Measurements from ENCODE around the gene ZYG11B. TPM values are rescaled to one million over a fixed set of nuclear protein-coding genes. Genes with fewer than 3 reads are reported as not detected.
A peak's percentile ranks its signal among the peaks of the same experiment; 100 is the strongest.

Gene ZYG11B
- total and polyA plus RNA-seq, 9 of the 15 experiments (the other 6 are each of a cell fraction or from before 2014, with no cell fraction given) = 4.9 to 22.2 (median 12.2) TPM

DNA sequence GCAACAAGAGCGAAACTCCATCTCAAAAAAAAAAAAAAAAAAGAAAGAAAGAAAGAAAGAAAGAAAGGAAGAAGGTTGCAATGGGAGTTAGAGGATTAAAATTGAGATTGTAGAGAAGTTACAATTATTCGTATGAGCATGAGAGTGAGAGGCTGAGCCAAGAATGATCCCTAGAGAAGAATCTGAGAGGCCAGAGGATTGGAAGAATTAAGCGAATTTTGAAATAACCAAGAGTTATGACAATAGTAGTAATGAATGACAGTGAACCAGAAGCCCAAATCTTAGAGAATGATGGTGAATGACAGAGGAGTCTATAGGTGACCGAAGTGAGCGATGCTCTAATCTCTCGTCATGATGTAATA is 369 bp upstream of the ZYG11B start (continued):
- TF ChIP-seq, protein P1, sequence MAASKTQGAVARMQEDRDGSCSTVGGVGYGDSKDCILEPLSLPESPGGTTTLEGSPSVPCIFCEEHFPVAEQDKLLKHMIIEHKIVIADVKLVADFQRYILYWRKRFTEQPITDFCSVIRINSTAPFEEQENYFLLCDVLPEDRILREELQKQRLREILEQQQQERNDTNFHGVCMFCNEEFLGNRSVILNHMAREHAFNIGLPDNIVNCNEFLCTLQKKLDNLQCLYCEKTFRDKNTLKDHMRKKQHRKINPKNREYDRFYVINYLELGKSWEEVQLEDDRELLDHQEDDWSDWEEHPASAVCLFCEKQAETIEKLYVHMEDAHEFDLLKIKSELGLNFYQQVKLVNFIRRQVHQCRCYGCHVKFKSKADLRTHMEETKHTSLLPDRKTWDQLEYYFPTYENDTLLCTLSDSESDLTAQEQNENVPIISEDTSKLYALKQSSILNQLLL (CRISPR knock-in tag; IDR thresholded peaks at IDR 0.05; ENCODE audit: borderline replicate concordance) = no peak
- no peak for TF ChIP-seq SRSF3 (IDR thresholded peaks at IDR 0.05; ENCODE audit: insufficient read depth, low read length)
- no peak for TF ChIP-seq PML (IDR thresholded peaks at IDR 0.05; ENCODE audit: low read length)
- TF ChIP-seq KAT2B (IDR thresholded peaks at IDR 0.05; ENCODE audit: low read depth, low read length) = no peak
- TF ChIP-seq, protein P2, sequence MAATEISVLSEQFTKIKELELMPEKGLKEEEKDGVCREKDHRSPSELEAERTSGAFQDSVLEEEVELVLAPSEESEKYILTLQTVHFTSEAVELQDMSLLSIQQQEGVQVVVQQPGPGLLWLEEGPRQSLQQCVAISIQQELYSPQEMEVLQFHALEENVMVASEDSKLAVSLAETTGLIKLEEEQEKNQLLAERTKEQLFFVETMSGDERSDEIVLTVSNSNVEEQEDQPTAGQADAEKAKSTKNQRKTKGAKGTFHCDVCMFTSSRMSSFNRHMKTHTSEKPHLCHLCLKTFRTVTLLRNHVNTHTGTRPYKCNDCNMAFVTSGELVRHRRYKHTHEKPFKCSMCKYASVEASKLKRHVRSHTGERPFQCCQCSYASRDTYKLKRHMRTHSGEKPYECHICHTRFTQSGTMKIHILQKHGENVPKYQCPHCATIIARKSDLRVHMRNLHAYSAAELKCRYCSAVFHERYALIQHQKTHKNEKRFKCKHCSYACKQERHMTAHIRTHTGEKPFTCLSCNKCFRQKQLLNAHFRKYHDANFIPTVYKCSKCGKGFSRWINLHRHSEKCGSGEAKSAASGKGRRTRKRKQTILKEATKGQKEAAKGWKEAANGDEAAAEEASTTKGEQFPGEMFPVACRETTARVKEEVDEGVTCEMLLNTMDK (IDR thresholded peaks at IDR 0.05; ENCODE audit: borderline replicate concordance, insufficient read depth, low read depth, low read length, poor library complexity, severe bottlenecking) = no peak
- no peak for TF ChIP-seq NUFIP1 (IDR thresholded peaks at IDR 0.05; ENCODE audit: partially characterized antibody)
- no peak for TF ChIP-seq FOXJ2 (tag; IDR thresholded peaks at IDR 0.05)
- no peak for TF ChIP-seq DACH1 (IDR thresholded peaks at IDR 0.05; ENCODE audit: partially characterized antibody)
- TF ChIP-seq PHF20 (IDR thresholded peaks at IDR 0.05; ENCODE audit: partially characterized antibody) = no peak
- TF ChIP-seq, protein P3, sequence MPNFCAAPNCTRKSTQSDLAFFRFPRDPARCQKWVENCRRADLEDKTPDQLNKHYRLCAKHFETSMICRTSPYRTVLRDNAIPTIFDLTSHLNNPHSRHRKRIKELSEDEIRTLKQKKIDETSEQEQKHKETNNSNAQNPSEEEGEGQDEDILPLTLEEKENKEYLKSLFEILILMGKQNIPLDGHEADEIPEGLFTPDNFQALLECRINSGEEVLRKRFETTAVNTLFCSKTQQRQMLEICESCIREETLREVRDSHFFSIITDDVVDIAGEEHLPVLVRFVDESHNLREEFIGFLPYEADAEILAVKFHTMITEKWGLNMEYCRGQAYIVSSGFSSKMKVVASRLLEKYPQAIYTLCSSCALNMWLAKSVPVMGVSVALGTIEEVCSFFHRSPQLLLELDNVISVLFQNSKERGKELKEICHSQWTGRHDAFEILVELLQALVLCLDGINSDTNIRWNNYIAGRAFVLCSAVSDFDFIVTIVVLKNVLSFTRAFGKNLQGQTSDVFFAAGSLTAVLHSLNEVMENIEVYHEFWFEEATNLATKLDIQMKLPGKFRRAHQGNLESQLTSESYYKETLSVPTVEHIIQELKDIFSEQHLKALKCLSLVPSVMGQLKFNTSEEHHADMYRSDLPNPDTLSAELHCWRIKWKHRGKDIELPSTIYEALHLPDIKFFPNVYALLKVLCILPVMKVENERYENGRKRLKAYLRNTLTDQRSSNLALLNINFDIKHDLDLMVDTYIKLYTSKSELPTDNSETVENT (CRISPR knock-in tag; IDR thresholded peaks at IDR 0.05) = no peak
- no peak for TF ChIP-seq TBL1XR1 (IDR thresholded peaks at IDR 0.05; ENCODE audit: low read length in 2 of 2)
- no peak for TF ChIP-seq NCOA1 (IDR thresholded peaks at IDR 0.05; ENCODE audit: low read depth)
- no peak for TF ChIP-seq CEBPG (CRISPR knock-in tag; IDR thresholded peaks at IDR 0.05)
- peak in 1 of 2 experiments; percentile 46; a peak in 1 of 4 replicates for TF ChIP-seq CEBPG (tag; conservative IDR thresholded peaks at IDR 0.05 in 1 of 2, IDR thresholded peaks at IDR 0.05 in 1 of 2)
- TF ChIP-seq SMAD4 (CRISPR knock-in tag; conservative IDR thresholded peaks at IDR 0.05) = 0 out of 2 replicates have a peak, but pooled peaks have one; percentile 3
- no peak for TF ChIP-seq PCBP1 (IDR thresholded peaks at IDR 0.05; ENCODE audit: low read depth, low read length, poor library complexity, severe bottlenecking)
- TF ChIP-seq ZFPM2 (CRISPR knock-in tag; IDR thresholded peaks at IDR 0.05) = no peak
- TF ChIP-seq CXXC5 (CRISPR knock-in tag; IDR thresholded peaks at IDR 0.05) = no peak
- TF ChIP-seq ARHGAP35 (IDR thresholded peaks at IDR 0.05; ENCODE audit: partially characterized antibody) = no peak

Data from K562 (cell line).